ENCODE results near the gene GIMAP8.

Gene GIMAP8

GRCh38 chr7:150406567-150407421 is 43.6 kb upstream of the GIMAP8 start:
- no peaks in the 10 kb centered on the region for H3K36me3 ChIP-seq (ENCODE audit: control insufficient read depth, insufficient read depth, low read length, severe bottlenecking)
- H3K4me1 ChIP-seq (ENCODE audit: control insufficient read depth, insufficient read depth, low read length), result peaks cover 26% of the 10 kb centered on the region
- DNase-seq (ENCODE audit: low read depth), result peak; percentile 27
- H3K9ac ChIP-seq (ENCODE audit: low read length), result peak overlapping the region; percentile 97
- H3K4me3 ChIP-seq (ENCODE audit: low read length), result peak overlapping the region; percentile 86
- no peaks in the 10 kb centered on the region for H3K9me3 ChIP-seq (ENCODE audit: control insufficient read depth, low read length)
- no peaks in the 10 kb centered on the region for H3K27me3 ChIP-seq (replicated peaks; ENCODE audit: control insufficient read depth, insufficient read depth, low read length)

- no peak overlapping the region for H3K9ac ChIP-seq (ENCODE audit: low read length)
- H3K4me1 ChIP-seq (ENCODE audit: control insufficient read depth, insufficient read depth, low read length), result peaks cover 26% of the 10 kb centered on the region
- H3K36me3 ChIP-seq (ENCODE audit: control insufficient read depth, insufficient read depth, low read length, severe bottlenecking), result no peaks in the 10 kb centered on the region
- no peak overlapping the region for H3K4me3 ChIP-seq (ENCODE audit: low read length)
- H3K27me3 ChIP-seq (replicated peaks; ENCODE audit: control insufficient read depth, insufficient read depth, low read length), result no peaks in the 10 kb centered on the region
- no peak for DNase-seq (ENCODE audit: low read depth)
- H3K9me3 ChIP-seq (ENCODE audit: control insufficient read depth, low read length), result no peaks in the 10 kb centered on the region
These were observed 42.6 kb upstream of the GIMAP8 start for GRCh38 chr7:150407588-150408392.

- no peak overlapping the region for H3K4me3 ChIP-seq (ENCODE audit: low read length)
- H3K4me1 ChIP-seq (ENCODE audit: control insufficient read depth, insufficient read depth, low read length), result peaks cover 25% of the 10 kb centered on the region
- no peaks in the 10 kb centered on the region for H3K9me3 ChIP-seq (ENCODE audit: control insufficient read depth, low read length)
- DNase-seq (ENCODE audit: low read depth), result no peak
- H3K27me3 ChIP-seq (replicated peaks; ENCODE audit: control insufficient read depth, insufficient read depth, low read length), result no peaks in the 10 kb centered on the region
- H3K9ac ChIP-seq (ENCODE audit: low read length), result no peak overlapping the region
- H3K36me3 ChIP-seq (ENCODE audit: control insufficient read depth, insufficient read depth, low read length, severe bottlenecking), result no peaks in the 10 kb centered on the region
These were observed 41.8 kb upstream of the GIMAP8 start for GRCh38 chr7:150408393-150409299.

GRCh38 chr7:150409300-150410030 is 41.0 kb upstream of the GIMAP8 start:
- Histone ChIP-seq H3K4me1 (ENCODE audit: control insufficient read depth, insufficient read depth, low read length) (peaks cover 17% of the 10 kb centered on the region), H3K9me3 (ENCODE audit: control insufficient read depth, low read length) (no peaks in the 10 kb centered on the region), H3K36me3 (ENCODE audit: control insufficient read depth, insufficient read depth, low read length, severe bottlenecking) (no peaks in the 10 kb centered on the region), H3K4me3 (ENCODE audit: low read length) (no peak overlapping the region), H3K9ac (ENCODE audit: low read length) (no peak overlapping the region), H3K27me3 (replicated peaks; ENCODE audit: control insufficient read depth, insufficient read depth, low read length) (peaks cover under 1% of the 10 kb centered on the region)
- no peak for DNase-seq (ENCODE audit: low read depth)

GRCh38 chr7:150410131-150410530 is 40.3 kb upstream of the GIMAP8 start:
- H3K4me1 ChIP-seq (ENCODE audit: control insufficient read depth, insufficient read depth, low read length), result peaks cover 15% of the 10 kb centered on the region
- no peak for DNase-seq (ENCODE audit: low read depth)
- no peaks in the 10 kb centered on the region for H3K9me3 ChIP-seq (ENCODE audit: control insufficient read depth, low read length)
- peaks cover 4% of the 10 kb centered on the region for H3K27me3 ChIP-seq (replicated peaks; ENCODE audit: control insufficient read depth, insufficient read depth, low read length)
- no peaks in the 10 kb centered on the region for H3K36me3 ChIP-seq (ENCODE audit: control insufficient read depth, insufficient read depth, low read length, severe bottlenecking)
- no peak overlapping the region for H3K9ac ChIP-seq (ENCODE audit: low read length)
- no peak overlapping the region for H3K4me3 ChIP-seq (ENCODE audit: low read length)

GRCh38 chr7:150410680-150411346 is 39.6 kb upstream of the GIMAP8 start:
- no peak overlapping the region for H3K4me3 ChIP-seq (ENCODE audit: low read length)
- peaks cover 14% of the 10 kb centered on the region for H3K4me1 ChIP-seq (ENCODE audit: control insufficient read depth, insufficient read depth, low read length)
- H3K27me3 ChIP-seq (replicated peaks; ENCODE audit: control insufficient read depth, insufficient read depth, low read length), result peaks cover 4% of the 10 kb centered on the region
- no peaks in the 10 kb centered on the region for H3K9me3 ChIP-seq (ENCODE audit: control insufficient read depth, low read length)
- H3K36me3 ChIP-seq (ENCODE audit: control insufficient read depth, insufficient read depth, low read length, severe bottlenecking), result no peaks in the 10 kb centered on the region
- no peak overlapping the region for H3K9ac ChIP-seq (ENCODE audit: low read length)
- no peak for DNase-seq (ENCODE audit: low read depth)

- no peaks in the 10 kb centered on the region for H3K9me3 ChIP-seq (ENCODE audit: control insufficient read depth, low read length)
These were observed 38.8 kb upstream of the GIMAP8 start for GRCh38 chr7:150411606-150412005.

GRCh38 chr7:150412016-150412415 is 38.4 kb upstream of the GIMAP8 start:
- no peaks in the 10 kb centered on the region for H3K36me3 ChIP-seq (ENCODE audit: control insufficient read depth, insufficient read depth, low read length, severe bottlenecking)
- no peak for DNase-seq (ENCODE audit: low read depth)

More at GRCh38 chr7:150411606-150412005, 38.8 kb upstream of the GIMAP8 start:
- no peak overlapping the region for H3K9ac ChIP-seq (ENCODE audit: low read length)
- peaks cover 4% of the 10 kb centered on the region for H3K27me3 ChIP-seq (replicated peaks; ENCODE audit: control insufficient read depth, insufficient read depth, low read length)
- no peak overlapping the region for H3K4me3 ChIP-seq (ENCODE audit: low read length)
- peaks cover 6% of the 10 kb centered on the region for H3K4me1 ChIP-seq (ENCODE audit: control insufficient read depth, insufficient read depth, low read length)
- no peak for DNase-seq (ENCODE audit: low read depth)
- H3K36me3 ChIP-seq (ENCODE audit: control insufficient read depth, insufficient read depth, low read length, severe bottlenecking), result no peaks in the 10 kb centered on the region

GRCh38 chr7:150412518-150413488 is 37.6 kb upstream of the GIMAP8 start:
- no peaks in the 10 kb centered on the region for H3K4me1 ChIP-seq (ENCODE audit: control insufficient read depth, insufficient read depth, low read length)
- no peaks in the 10 kb centered on the region for H3K9me3 ChIP-seq (ENCODE audit: control insufficient read depth, low read length)
- H3K36me3 ChIP-seq (ENCODE audit: control insufficient read depth, insufficient read depth, low read length, severe bottlenecking), result no peaks in the 10 kb centered on the region
- H3K4me3 ChIP-seq (ENCODE audit: low read length), result no peak overlapping the region
- peaks cover 4% of the 10 kb centered on the region for H3K27me3 ChIP-seq (replicated peaks; ENCODE audit: control insufficient read depth, insufficient read depth, low read length)
- no peak overlapping the region for H3K9ac ChIP-seq (ENCODE audit: low read length)
- DNase-seq (ENCODE audit: low read depth), result no peak

More at GRCh38 chr7:150412016-150412415, 38.4 kb upstream of the GIMAP8 start:
- Histone ChIP-seq H3K4me1 (ENCODE audit: control insufficient read depth, insufficient read depth, low read length) (peaks cover 2% of the 10 kb centered on the region), H3K9me3 (ENCODE audit: control insufficient read depth, low read length) (no peaks in the 10 kb centered on the region), H3K4me3 (ENCODE audit: low read length) (no peak overlapping the region), H3K9ac (ENCODE audit: low read length) (no peak overlapping the region), H3K27me3 (replicated peaks; ENCODE audit: control insufficient read depth, insufficient read depth, low read length) (peaks cover 4% of the 10 kb centered on the region)

Measured in adipocyte (in vitro differentiated cells).